Keratinocyte (primary cell): Measurements from ENCODE around the gene PPP2R5C. TPM values are rescaled to one million over a fixed set of nuclear protein-coding genes. Genes with fewer than 3 reads are reported as not detected.

Source experiments
- DNase-seq: peaks from one replicate; pipeline ENCODE4 v3.0.0-alpha.2; 2011; ENCODE audit warnings: low read depth, missing footprints, low spot score
- FAIRE-seq: peaks from 2 replicates; lab custom pipeline; 2011; peaks lifted over from hg19 to GRCh38; lab: Jason Lieb, UNC
- H2AFZ ChIP-seq: 2 replicates; pipeline ENCODE4 v1.6.0; 2012; ENCODE audit warnings: low read length, control low read depth, inconsistent platforms; ENCODE audit not compliant: control insufficient read depth
- H3K27ac ChIP-seq: 2 replicates; pipeline ENCODE4 v1.5.1; 2011; ENCODE audit warnings: low read length; ENCODE audit not compliant: control insufficient read depth, insufficient read depth
- H3K27me3 ChIP-seq: 3 replicates; pipeline ENCODE4 v1.6.0; 2011; ENCODE audit warnings: low read length; ENCODE audit not compliant: control insufficient read depth, insufficient read depth; ENCODE audit errors: extremely low read depth
- H3K36me3 ChIP-seq, 2 experiments: 2 replicates in 1 of 2; 3 replicates in 1 of 2; pipeline ENCODE4 v1.5.1; 2011; ENCODE audit warnings: low read length in 2 of 2, mild to moderate bottlenecking in 1 of 2; ENCODE audit not compliant: control insufficient read depth in 2 of 2, insufficient read depth in 2 of 2; ENCODE audit errors: extremely low read depth in 1 of 2
- H3K4me1 ChIP-seq: 3 replicates; pipeline ENCODE4 v1.5.1; 2011; ENCODE audit warnings: low read length; ENCODE audit not compliant: control insufficient read depth, insufficient read depth; ENCODE audit errors: extremely low read depth
- H3K4me2 ChIP-seq: 3 replicates; pipeline ENCODE4 v1.6.0; 2011; ENCODE audit warnings: low read depth, low read length; ENCODE audit not compliant: control insufficient read depth, insufficient read depth; ENCODE audit errors: extremely low read depth
- H3K4me3 ChIP-seq, 3 experiments: fragments of 200-600 bp in 1 of 3; sonication (generic) in 1 of 3; 2 replicates in 2 of 3; 3 replicates in 1 of 3; pipeline ENCODE4 v1.5.1; 2011 to 2016; ENCODE audit warnings: low read length in 3 of 3, mild to moderate bottlenecking in 3 of 3, control low read depth in 2 of 3, inconsistent platforms in 1 of 3, low read depth in 1 of 3, mixed read lengths in 1 of 3, mixed run types in 1 of 3, moderate library complexity in 1 of 3; ENCODE audit not compliant: control insufficient read depth in 2 of 3, insufficient read depth in 2 of 3; ENCODE audit errors: extremely low read depth in 1 of 3
- H3K79me2 ChIP-seq: 2 replicates; pipeline ENCODE4 v1.6.0; 2012; ENCODE audit warnings: low read length; ENCODE audit not compliant: control insufficient read depth, insufficient read depth
- H3K9ac ChIP-seq: 3 replicates; pipeline ENCODE4 v1.6.0; 2011; ENCODE audit warnings: low read length; ENCODE audit not compliant: control insufficient read depth, insufficient read depth; ENCODE audit errors: extremely low read depth
- H3K9me1 ChIP-seq: 3 replicates; pipeline ENCODE4 v1.6.0; 2011; ENCODE audit warnings: low read length; ENCODE audit not compliant: control insufficient read depth, insufficient read depth; ENCODE audit errors: extremely low read depth
- H3K9me3 ChIP-seq: 2 replicates; pipeline ENCODE4 v1.5.1; 2012; ENCODE audit warnings: low read depth, low read length; ENCODE audit not compliant: control insufficient read depth
- H4K20me1 ChIP-seq: 3 replicates; pipeline ENCODE4 v1.6.0; 2011; ENCODE audit warnings: low read length; ENCODE audit not compliant: control insufficient read depth, insufficient read depth; ENCODE audit errors: extremely low read depth
- EZH2 ChIP-seq: IDR thresholded peaks from one replicate; pipeline ENCODE4 v1.6.1; 2012; ENCODE audit warnings: inconsistent platforms, mild to moderate bottlenecking, low read length, moderate library complexity
- dilution Hi-C: fragments of 300-500 bp; cut with MboI; formaldehyde crosslinking; loops from one replicate; pipeline ENCODE4 v1.7.0; 2020; ENCODE audit warnings: low sequenced_read_pairs; ENCODE audit not compliant: extremely low pct_ligation_motif_present
- polyA plus RNA-seq, 5 experiments: library from polyadenylated mRNA; depleted of rRNA in 3 of 5; stranded (reverse) in 3 of 5; stranded (forward) in 1 of 5; unstranded in 1 of 5; fragments of >200 nt; gene quantifications; 1 replicate in 1 of 5; 2 replicates in 3 of 5; 3 replicates in 1 of 5; pipeline versions ENCODE4 v1.2.1 to v1.2.3, GENCODE V29; 2011 to 2012; ENCODE audit warnings: missing spikeins in 2 of 5, low read depth in 1 of 5, low replicate concordance in 1 of 5
- TF ChIP-seq, protein P1 (sequence below), 3 experiments: IDR thresholded peaks in 1 of 3; conservative IDR thresholded peaks in 1 of 3; optimal IDR thresholded peaks in 1 of 3; 2 replicates in 2 of 3; 3 replicates in 1 of 3; pipeline versions ENCODE3 to v1.5.1; 2011; ENCODE audit warnings: low read length in 3 of 3, mild to moderate bottlenecking in 3 of 3, moderate library complexity in 2 of 3, control low read depth in 1 of 3, inconsistent platforms in 1 of 3; ENCODE audit not compliant: insufficient read depth in 2 of 3; ENCODE audit errors: extremely low read depth in 1 of 3

The PPP2R5C gene
- polyA plus RNA-seq, 1 donor (not counting 4 experiments of a cell fraction or from before 2014, with no cell fraction given), result 105 TPM

- H3K4me2 ChIP-seq, result no peak overlapping the region
- H3K9me3 ChIP-seq, result no peaks in the 10 kb centered on the region
- no peaks in the 10 kb centered on the region for H3K4me1 ChIP-seq
- H3K9me1 ChIP-seq, result no peaks in the 10 kb centered on the region
- no peak for DNase-seq
- H3K79me2 ChIP-seq, result no peaks in the 10 kb centered on the region
- H3K27ac ChIP-seq, result no peak overlapping the region
- H3K36me3 ChIP-seq, result peaks cover 15 to 30% of the 10 kb centered on the region in 2 experiments
- dilution Hi-C loops, result no loop called here
- no peak overlapping the region for H3K9ac ChIP-seq
- H2AFZ ChIP-seq, result no peak overlapping the region
- H4K20me1 ChIP-seq, result no peaks in the 10 kb centered on the region
- TF ChIP-seq EZH2, result no peak
- TF ChIP-seq, protein P1, sequence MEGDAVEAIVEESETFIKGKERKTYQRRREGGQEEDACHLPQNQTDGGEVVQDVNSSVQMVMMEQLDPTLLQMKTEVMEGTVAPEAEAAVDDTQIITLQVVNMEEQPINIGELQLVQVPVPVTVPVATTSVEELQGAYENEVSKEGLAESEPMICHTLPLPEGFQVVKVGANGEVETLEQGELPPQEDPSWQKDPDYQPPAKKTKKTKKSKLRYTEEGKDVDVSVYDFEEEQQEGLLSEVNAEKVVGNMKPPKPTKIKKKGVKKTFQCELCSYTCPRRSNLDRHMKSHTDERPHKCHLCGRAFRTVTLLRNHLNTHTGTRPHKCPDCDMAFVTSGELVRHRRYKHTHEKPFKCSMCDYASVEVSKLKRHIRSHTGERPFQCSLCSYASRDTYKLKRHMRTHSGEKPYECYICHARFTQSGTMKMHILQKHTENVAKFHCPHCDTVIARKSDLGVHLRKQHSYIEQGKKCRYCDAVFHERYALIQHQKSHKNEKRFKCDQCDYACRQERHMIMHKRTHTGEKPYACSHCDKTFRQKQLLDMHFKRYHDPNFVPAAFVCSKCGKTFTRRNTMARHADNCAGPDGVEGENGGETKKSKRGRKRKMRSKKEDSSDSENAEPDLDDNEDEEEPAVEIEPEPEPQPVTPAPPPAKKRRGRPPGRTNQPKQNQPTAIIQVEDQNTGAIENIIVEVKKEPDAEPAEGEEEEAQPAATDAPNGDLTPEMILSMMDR (optimal IDR thresholded peaks at IDR 0.05 in 1 of 3, IDR thresholded peaks at IDR 0.05 in 1 of 3, conservative IDR thresholded peaks at IDR 0.05 in 1 of 3; ENCODE audit: extremely low read depth in 1 of 3, insufficient read depth in 2 of 3, low read length in 3 of 3), result no peak
- H3K4me3 ChIP-seq, result no peak overlapping the region
- FAIRE-seq, result no peak
- no peaks in the 10 kb centered on the region for H3K27me3 ChIP-seq
Measured at GRCh38 chr14:101905614-101906013, 144.1 kb downstream of the PPP2R5C start.

DNA sequence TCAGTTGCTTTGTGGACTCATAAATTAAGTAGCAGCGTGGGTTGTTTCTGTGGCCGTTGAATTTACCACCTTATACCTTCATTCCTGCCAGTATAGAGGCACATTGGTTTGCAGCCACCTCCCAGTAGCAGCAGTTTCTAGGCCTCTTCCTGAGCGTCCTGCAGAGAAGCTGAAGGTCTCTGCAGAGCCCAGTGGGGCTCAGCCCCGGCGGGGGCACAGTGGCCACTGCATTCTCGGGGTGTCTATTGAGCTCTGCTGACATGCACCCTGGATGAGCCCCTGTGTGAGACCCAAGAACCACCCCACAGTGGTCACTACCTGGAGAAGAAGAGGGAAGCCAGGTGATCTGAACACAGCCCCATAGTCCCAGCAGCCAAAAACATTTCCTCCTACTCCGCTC, 145.1 kb downstream of the PPP2R5C start:
- no peak for FAIRE-seq
- Histone ChIP-seq H3K27me3 (no peaks in the 10 kb centered on the region), H3K4me3 (no peak overlapping the region), H3K4me2 (no peak overlapping the region), H4K20me1 (no peaks in the 10 kb centered on the region), H3K9ac (no peak overlapping the region), H2AFZ (no peak overlapping the region), H3K79me2 (no peaks in the 10 kb centered on the region), H3K9me1 (no peaks in the 10 kb centered on the region), H3K4me1 (no peaks in the 10 kb centered on the region), H3K36me3 (peaks cover 13 to 28% of the 10 kb centered on the region in 2 experiments), H3K9me3 (no peaks in the 10 kb centered on the region), H3K27ac (no peak overlapping the region)
- dilution Hi-C loops, result no loop called here
- TF ChIP-seq, protein P1 (optimal IDR thresholded peaks at IDR 0.05 in 1 of 3, IDR thresholded peaks at IDR 0.05 in 1 of 3, conservative IDR thresholded peaks at IDR 0.05 in 1 of 3; ENCODE audit: extremely low read depth in 1 of 3, insufficient read depth in 2 of 3, low read length in 3 of 3), result no peak
- no peak for TF ChIP-seq EZH2
- DNase-seq, result no peak
